ENCODE measurements around the gene CFAP299.

The CFAP299 gene

DNA sequence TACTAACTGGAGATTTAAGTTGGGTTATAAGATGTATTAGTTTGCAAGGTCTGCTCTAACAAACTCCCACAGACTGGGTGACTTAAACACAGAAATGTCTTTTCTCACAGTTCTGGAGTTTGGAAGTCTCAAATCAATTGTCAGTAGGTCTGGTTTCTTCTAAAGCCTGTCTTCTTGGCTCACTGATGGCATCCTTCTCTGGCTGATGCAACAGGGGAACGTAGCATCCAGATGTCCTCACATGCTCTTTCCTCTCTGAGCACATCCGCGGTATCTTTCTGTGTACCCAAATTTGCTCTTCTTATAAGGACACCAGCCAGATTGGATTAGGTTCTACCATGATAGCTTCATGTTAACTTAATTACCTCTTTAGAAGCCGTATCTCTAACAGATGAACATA is 631.8 kb downstream of the CFAP299 start:
- TF ChIP-seq CTCF (IDR thresholded peaks at IDR 0.05; ENCODE audit: unreplicated experiment in 3 of 3): no peak
- Mint-ChIP-seq H3K4me1 (no peaks in the 10 kb centered on the region), H3K4me3 (no peak overlapping the region), H3K27me3 (ENCODE audit: low read depth) (peaks cover 24% of the 10 kb centered on the region), H3K36me3 (ENCODE audit: low read depth) (no peaks in the 10 kb centered on the region), H3K9me3 (peaks cover 3% of the 10 kb centered on the region), H3K27ac (no peak overlapping the region)

GRCh38 chr4:80980239-80980638 is 644.7 kb downstream of the CFAP299 start:
- Mint-ChIP-seq H3K4me1 (no peaks in the 10 kb centered on the region), H3K27me3 (ENCODE audit: low read depth) (peaks cover 3% of the 10 kb centered on the region), H3K9me3 (no peaks in the 10 kb centered on the region), H3K36me3 (ENCODE audit: low read depth) (no peaks in the 10 kb centered on the region), H3K27ac (no peak overlapping the region), H3K4me3 (no peak overlapping the region)
- no peak for TF ChIP-seq CTCF (IDR thresholded peaks at IDR 0.05; ENCODE audit: unreplicated experiment in 3 of 3)

- TF ChIP-seq CTCF (IDR thresholded peaks at IDR 0.05; ENCODE audit: unreplicated experiment in 3 of 3): no peak
- Mint-ChIP-seq H3K9me3 (no peaks in the 10 kb centered on the region), H3K27me3 (ENCODE audit: low read depth) (peaks cover 3% of the 10 kb centered on the region), H3K27ac (no peak overlapping the region), H3K4me3 (no peak overlapping the region), H3K36me3 (ENCODE audit: low read depth) (no peaks in the 10 kb centered on the region), H3K4me1 (no peaks in the 10 kb centered on the region)
Observed at GRCh38 chr4:80986011-80986410, 650.5 kb downstream of the CFAP299 start.

- peak; percentile 63 to 77 (median 73) for TF ChIP-seq CTCF (IDR thresholded peaks at IDR 0.05; ENCODE audit: unreplicated experiment in 3 of 3)
- Mint-ChIP-seq H3K9me3 (peaks cover 10% of the 10 kb centered on the region), H3K36me3 (ENCODE audit: low read depth) (no peaks in the 10 kb centered on the region), H3K4me3 (no peak overlapping the region), H3K27ac (peak overlapping the region in 1 of 3 experiments; percentile 26), H3K4me1 (no peaks in the 10 kb centered on the region), H3K27me3 (ENCODE audit: low read depth) (no peaks in the 10 kb centered on the region)
Observed at GRCh38 chr4:80989921-80990544, 654.5 kb downstream of the CFAP299 start.

- no peaks in the 10 kb centered on the region for H3K36me3 Mint-ChIP-seq (ENCODE audit: low read depth)
- H3K4me3 Mint-ChIP-seq: no peak overlapping the region
- no peaks in the 10 kb centered on the region for H3K4me1 Mint-ChIP-seq
- H3K27me3 Mint-ChIP-seq (ENCODE audit: low read depth): no peaks in the 10 kb centered on the region
- H3K9me3 Mint-ChIP-seq: peaks cover 10% of the 10 kb centered on the region
- no peak for TF ChIP-seq CTCF (IDR thresholded peaks at IDR 0.05; ENCODE audit: unreplicated experiment in 3 of 3)
- no peak overlapping the region for H3K27ac Mint-ChIP-seq
Observed at GRCh38 chr4:80990851-80991250, 655.3 kb downstream of the CFAP299 start.

GRCh38 chr4:80999943-81000342 is 664.4 kb downstream of the CFAP299 start:
- TF ChIP-seq CTCF (IDR thresholded peaks at IDR 0.05; ENCODE audit: unreplicated experiment in 3 of 3): no peak
- Mint-ChIP-seq H3K27ac (no peak overlapping the region), H3K36me3 (ENCODE audit: low read depth) (no peaks in the 10 kb centered on the region), H3K27me3 (ENCODE audit: low read depth) (peaks cover 8% of the 10 kb centered on the region), H3K4me3 (no peak overlapping the region), H3K4me1 (no peaks in the 10 kb centered on the region), H3K9me3 (no peaks in the 10 kb centered on the region)

Measured in nephron (organoid).